GM19023 (cell line): ENCODE data around the gene ZNF324.
"Not testable (repeated sequence)": the region's sequence is repeated elsewhere in the genome, so short reads cannot be mapped to it uniquely, and the experiment has no call there.

Source experiments
- ATAC-seq: cut with Tn5 transposase; IDR thresholded peaks from one replicate; pipeline ENCODE4 v1.9.1; 2021; ENCODE audit warnings: mild to moderate bottlenecking, moderate library complexity; ENCODE audit not compliant: unreplicated experiment

Gene ZNF324

GRCh38 chr19:58466760-58467589, at the start of gene ZNF324:
Gene ZNF324, plus strand, starts transcription at chr19:58467080. Its CDS starts 2,106 bp downstream, at chr19:58469186.
- peak; percentile 86 for ATAC-seq

GRCh38 chr19:58428617-58429016, 38.3 kb upstream of the ZNF324 start:
- no peak for ATAC-seq

GRCh38 chr19:58429745-58430144, 37.1 kb upstream of the ZNF324 start:
- ATAC-seq, result no peak

GRCh38 chr19:58434217-58434616, 32.7 kb upstream of the ZNF324 start:
- no peak for ATAC-seq

- peak; percentile 97 for ATAC-seq
Observed at GRCh38 chr19:58439576-58440554, 27.0 kb upstream of the ZNF324 start, which contains the start of gene ZNF132. Gene ZNF132, minus strand, starts transcription at chr19:58440153. Its CDS starts 332 bp downstream, at chr19:58439821.

- ATAC-seq, result no peak
Observed at GRCh38 chr19:58440556-58440955, 26.3 kb upstream of the ZNF324 start.

GRCh38 chr19:58442986-58443385, 23.9 kb upstream of the ZNF324 start:
- not testable (repeated sequence) for ATAC-seq

- ATAC-seq, result not testable (repeated sequence)
Observed at GRCh38 chr19:58448860-58449259, 18.0 kb upstream of the ZNF324 start.

DNA sequence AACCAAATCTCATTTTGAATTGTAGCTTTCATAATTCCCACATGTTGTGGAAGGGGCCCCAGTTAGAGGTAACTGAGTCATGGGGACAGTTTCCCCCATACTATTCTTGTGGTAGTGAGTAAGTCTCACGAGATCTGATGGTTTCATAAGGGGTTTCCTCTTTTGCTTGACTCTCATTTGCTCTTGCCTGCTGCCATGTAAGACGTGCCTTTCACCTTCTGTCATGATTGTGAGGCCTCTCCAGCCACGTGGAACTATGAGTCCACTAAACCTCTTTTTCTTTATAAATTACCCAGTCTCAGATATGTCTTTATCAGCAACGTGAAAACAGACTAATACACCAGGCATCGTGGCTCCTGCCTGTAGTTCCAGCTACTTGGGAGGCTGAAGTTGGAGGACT, 16.9 kb upstream of the ZNF324 start:
- ATAC-seq, result not testable (repeated sequence)

DNA sequence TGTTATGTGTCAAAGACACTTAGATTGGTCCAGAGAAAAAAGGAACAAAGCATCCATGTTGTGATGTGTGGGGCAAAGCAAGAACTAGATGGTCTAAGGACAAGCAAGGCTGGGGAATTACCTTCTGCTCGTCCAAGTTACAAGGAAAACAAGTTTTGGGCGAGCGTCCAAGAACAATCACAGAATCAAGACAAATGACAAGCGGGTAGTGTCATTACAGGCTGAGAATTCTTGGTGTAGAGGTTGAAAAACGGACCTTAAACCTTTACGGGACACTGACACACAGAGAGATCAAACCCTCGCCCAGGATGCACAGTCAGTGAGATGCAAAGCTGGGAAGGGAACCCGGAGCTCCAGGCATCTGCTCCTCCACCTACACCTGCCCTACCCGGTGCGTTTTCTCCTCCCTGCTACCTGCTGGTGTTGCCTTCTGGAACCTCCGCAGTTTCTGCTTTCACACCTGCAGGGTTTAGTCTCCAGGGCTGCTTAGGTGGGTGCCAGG, 16.0 kb upstream of the ZNF324 start:
- ATAC-seq, result no peak

DNA sequence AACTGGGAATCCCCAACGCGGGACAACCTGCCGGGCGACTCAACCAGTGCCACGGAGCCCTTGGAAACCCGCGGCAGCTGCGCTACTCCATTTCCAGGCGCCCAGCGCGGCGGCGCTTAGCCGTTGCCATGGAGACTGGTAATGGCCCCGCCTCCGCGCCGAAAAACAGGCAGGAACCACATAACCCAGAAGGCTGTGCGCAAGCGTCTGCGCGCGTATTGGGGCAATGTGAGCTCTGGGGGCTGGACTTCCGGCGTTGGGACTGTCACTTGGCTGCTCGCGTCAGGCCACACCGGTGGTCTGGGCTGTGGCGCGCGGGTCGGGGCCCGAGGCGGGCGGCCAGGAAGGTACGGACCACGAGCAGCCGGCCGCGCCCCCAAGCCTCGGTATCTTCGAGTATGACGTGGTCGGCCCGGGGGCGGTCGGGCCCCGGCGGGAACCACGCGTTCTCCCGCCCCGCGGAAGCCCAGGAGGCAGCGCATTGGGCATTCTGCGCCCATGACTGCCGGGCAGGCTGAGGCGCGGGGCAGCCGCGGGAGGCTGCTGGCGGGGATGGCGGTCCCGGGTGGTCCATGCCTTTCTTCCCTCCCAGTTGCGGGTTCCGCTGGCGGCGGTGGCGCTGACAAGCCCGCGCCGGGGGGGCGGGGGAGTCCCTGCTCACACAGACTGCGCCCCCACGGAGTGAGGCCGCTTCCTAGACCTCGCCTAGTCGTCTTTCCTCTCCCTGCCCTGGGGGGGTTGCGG, 15.3 kb upstream of the ZNF324 start, which contains the start of gene ZNF324B:
TSS of gene ZNF324B (plus strand) at position 265 of the 744 bp plus-strand sequence. CDS start 2,080 bp downstream, outside the sequence.
- peak; percentile 92 for ATAC-seq

DNA sequence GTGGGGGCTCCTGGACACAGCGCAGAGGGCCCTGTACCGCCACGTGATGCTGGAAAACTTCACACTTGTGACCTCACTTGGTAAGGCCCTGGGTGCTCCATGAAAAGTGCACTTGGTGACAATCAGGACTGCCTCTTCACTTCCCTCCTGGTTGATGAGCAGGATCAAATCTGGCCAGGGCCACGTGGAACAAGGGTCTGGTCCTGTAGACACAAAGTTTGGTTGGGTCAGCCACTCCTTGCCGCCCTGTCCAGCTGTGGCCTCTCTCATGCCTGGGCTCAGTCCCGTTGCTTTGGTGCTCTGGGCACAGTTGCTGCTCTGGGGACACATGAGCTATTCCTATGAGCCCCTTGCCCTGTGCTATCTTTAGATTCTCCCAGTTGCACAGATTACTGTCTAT, 13.1 kb upstream of the ZNF324 start:
- no peak for ATAC-seq

- no peak for ATAC-seq
Observed at GRCh38 chr19:58455306-58455705, 11.6 kb upstream of the ZNF324 start.

DNA sequence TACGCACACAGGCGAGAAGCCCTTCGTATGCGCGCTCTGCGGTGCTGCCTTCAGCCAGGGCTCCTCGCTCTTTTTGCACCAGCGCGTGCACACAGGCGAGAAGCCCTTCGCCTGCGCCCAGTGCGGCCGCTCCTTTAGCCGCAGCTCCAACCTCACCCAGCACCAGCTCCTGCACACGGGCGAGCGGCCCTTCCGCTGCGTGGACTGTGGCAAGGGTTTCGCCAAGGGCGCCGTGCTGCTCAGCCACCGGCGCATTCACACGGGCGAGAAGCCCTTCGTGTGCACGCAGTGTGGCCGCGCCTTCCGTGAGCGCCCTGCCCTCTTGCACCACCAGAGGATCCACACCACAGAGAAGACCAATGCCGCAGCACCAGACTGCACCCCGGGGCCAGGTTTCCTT, 10.8 kb upstream of the ZNF324 start:
- ATAC-seq, result no peak

DNA sequence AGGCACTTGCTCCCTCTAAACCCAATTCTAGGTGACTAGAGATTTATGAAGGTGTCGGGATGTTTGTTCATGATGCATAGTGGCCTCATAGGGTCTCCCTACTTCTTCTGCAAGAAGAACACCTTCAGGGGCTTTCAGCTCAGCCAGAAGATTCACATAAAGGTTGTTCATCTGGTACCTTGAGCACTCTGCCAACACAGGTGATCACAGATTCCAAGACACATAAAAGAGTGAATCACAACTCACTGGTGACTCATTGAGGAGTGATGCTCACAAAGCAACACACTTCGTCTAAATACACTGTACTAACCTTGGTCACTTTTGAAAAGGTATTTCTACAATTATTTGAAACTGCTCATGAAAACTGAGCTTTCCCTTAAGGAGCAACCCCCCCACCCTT, 6.8 kb upstream of the ZNF324 start:
- ATAC-seq, result no peak

- peak; percentile 22 for ATAC-seq
Observed at GRCh38 chr19:58466089-58466759, 656 bp upstream of the ZNF324 start.

GRCh38 chr19:58468216-58468839, 1.4 kb downstream of the ZNF324 start:
- no peak for ATAC-seq

GRCh38 chr19:58469241-58470013, 2.5 kb downstream of the ZNF324 start:
- ATAC-seq, result no peak
